DMS 273 (cell line): Measurements from ENCODE around the gene TAF8.

Experiments
- DNase-seq: peaks from one replicate; lab custom pipeline; 2025; ENCODE audit not compliant: unreplicated experiment; lab: John Stamatoyannopoulos, UW

The TAF8 gene

GRCh38 chr6:42095094-42095493, 44.8 kb downstream of the TAF8 start:
- no peak for DNase-seq

GRCh38 chr6:42095776-42096541, 45.6 kb downstream of the TAF8 start:
- DNase-seq = peak; percentile 35

- DNase-seq = no peak
These were observed 49.2 kb downstream of the TAF8 start for GRCh38 chr6:42099340-42100028.

- DNase-seq = no peak
These were observed 49.9 kb downstream of the TAF8 start for GRCh38 chr6:42100029-42100901.

- no peak for DNase-seq
These were observed 50.9 kb downstream of the TAF8 start for GRCh38 chr6:42101186-42101657.

GRCh38 chr6:42103216-42103615, 52.9 kb downstream of the TAF8 start:
- DNase-seq = no peak

- DNase-seq = no peak
These were observed 53.4 kb downstream of the TAF8 start for GRCh38 chr6:42103753-42104094.

- no peak for DNase-seq
These were observed 53.9 kb downstream of the TAF8 start for GRCh38 chr6:42104095-42104803.

- DNase-seq = no peak
These were observed 54.4 kb downstream of the TAF8 start for GRCh38 chr6:42104804-42105125.

- DNase-seq = no peak
These were observed 54.9 kb downstream of the TAF8 start for GRCh38 chr6:42105156-42105648.

- no peak for DNase-seq
These were observed 55.4 kb downstream of the TAF8 start for GRCh38 chr6:42105709-42106108.

- DNase-seq = no peak
These were observed 56.0 kb downstream of the TAF8 start for GRCh38 chr6:42106112-42107023.

- DNase-seq = peak; percentile 18
These were observed 57.7 kb downstream of the TAF8 start for GRCh38 chr6:42108071-42108470.

GRCh38 chr6:42110683-42111082, 60.4 kb downstream of the TAF8 start:
- DNase-seq = no peak

- no peak for DNase-seq
These were observed 62.0 kb downstream of the TAF8 start for GRCh38 chr6:42112351-42112750.

- DNase-seq = no peak
These were observed 63.8 kb downstream of the TAF8 start for GRCh38 chr6:42113936-42114636.

GRCh38 chr6:42117843-42118161, 67.5 kb downstream of the TAF8 start:
- DNase-seq = no peak

GRCh38 chr6:42118162-42119001, 68.1 kb downstream of the TAF8 start:
- peak; percentile 43 for DNase-seq
